ENCODE measurements around the gene RIT1. TPM values are rescaled to one million over a fixed set of nuclear protein-coding genes. Genes with fewer than 3 reads are reported as not detected.

Gene RIT1
- total and polyA plus RNA-seq, 2 of the 8 experiments (the other 6 are each of a cell fraction or from before 2014, with no cell fraction given): 25.3 to 26.8 TPM

- WGBS, 2 experiments (ENCODE audit: extremely low coverage in 1 of 2, insufficient coverage in 1 of 2, insufficient read length in 1 of 2, insufficient replicate concordance in 2 of 2, low coverage in 1 of 2, low lambda C conversion rate in 2 of 2, missing lambda C conversion rate in 1 of 2): 96% methylated on average over 2 of the region's 5 CpGs; no CpG with 5 or more reads in 1 of the 2 experiments
- Histone ChIP-seq H3K79me1 (ENCODE audit: low read depth, low read length) (no peaks in the 10 kb centered on the region), H3K4ac (replicated peaks; ENCODE audit: insufficient read length, low read depth, low read length) (no peak overlapping the region), H2BK20ac (ENCODE audit: low read length) (no peak overlapping the region), H3K23ac (ENCODE audit: insufficient read length) (no peak overlapping the region), H3K27ac (ENCODE audit: low read depth, low read length) (no peak overlapping the region), H3K79me2 (ENCODE audit: control insufficient read depth in 1 of 2, insufficient read depth in 2 of 2, low read length in 2 of 2) (no peaks in the 10 kb centered on the region), H4K20me1 (replicated peaks in 1 of 2; ENCODE audit: control insufficient read depth in 1 of 2, insufficient read depth in 2 of 2, low read length in 2 of 2) (no peaks in the 10 kb centered on the region), H2BK15ac (ENCODE audit: low read length) (no peak overlapping the region), H3K4me3 (ENCODE audit: extremely low read depth in 1 of 4, insufficient read depth in 2 of 4, low read depth in 3 of 4, low read length in 4 of 4) (no peak overlapping the region), H3K9ac (replicated peaks in 1 of 4; ENCODE audit: extremely low read depth in 1 of 4, low read depth in 3 of 4, low read length in 3 of 4) (no peak overlapping the region), H3K27me3 (replicated peaks in 1 of 4; ENCODE audit: control insufficient read depth in 3 of 4, extremely low read depth in 1 of 4, insufficient read depth in 3 of 4, low read length in 3 of 4) (no peaks in the 10 kb centered on the region), H4K91ac (replicated peaks; ENCODE audit: insufficient read length, low read length) (no peak overlapping the region), H2BK120ac (replicated peaks; ENCODE audit: low read depth, low read length) (no peak overlapping the region), H3K9me3 (ENCODE audit: insufficient read depth in 2 of 2, low read depth in 1 of 2, low read length in 1 of 2) (no peaks in the 10 kb centered on the region), H3K14ac (ENCODE audit: insufficient read length) (no peak overlapping the region), H3K4me1 (replicated peaks in 1 of 4; ENCODE audit: control insufficient read depth in 3 of 4, insufficient read depth in 4 of 4, low read length in 3 of 4) (0 out of 7 replicates have a peak, but pooled peaks cover 0 to 3% (median 0%) of the 10 kb centered on the region in 4 experiments), H3K4me2 (ENCODE audit: insufficient read depth in 1 of 2, low read depth in 2 of 2, low read length in 2 of 2) (no peak overlapping the region), H2AFZ (ENCODE audit: low read length) (no peak overlapping the region), H4K8ac (ENCODE audit: extremely low read depth, insufficient read depth, low read length) (no peak overlapping the region), H3K36me3 (ENCODE audit: control insufficient read depth in 2 of 4, insufficient read depth in 4 of 4, low read length in 3 of 4) (no peaks in the 10 kb centered on the region), H2BK5ac (ENCODE audit: low read depth, low read length) (no peak overlapping the region), H2BK12ac (ENCODE audit: low read depth, low read length) (no peak overlapping the region), H3K56ac (replicated peaks; ENCODE audit: insufficient read length, low read depth, low read length) (no peak overlapping the region), H4K5ac (ENCODE audit: insufficient read length, low read depth, low read length) (no peak overlapping the region), H3K23me2 (ENCODE audit: low read depth, low read length) (no peaks in the 10 kb centered on the region), H2AK5ac (ENCODE audit: low read depth, low read length) (no peak overlapping the region), H3K18ac (ENCODE audit: extremely low read depth, low read length) (no peak overlapping the region)
- no peak for DNase-seq (ENCODE audit: low read depth in 1 of 2, low spot score in 2 of 2)
- ChIA-PET POLR2A (ENCODE audit: partially characterized antibody) (interaction anchor here (1.9 kb wide), 1 partner anchor 29 kb away, joined by 6 read pairs; the partner anchor contains the start of gene SYT11), CTCF (ENCODE audit: partially characterized antibody) (no interaction called here)
- no peak for FAIRE-seq
- TF ChIP-seq KDM1A (IDR thresholded peaks at IDR 0.05; ENCODE audit: borderline replicate concordance, low read length): no peak
- no peak for TF ChIP-seq HDAC2 (IDR thresholded peaks at IDR 0.05; ENCODE audit: borderline replicate concordance in 1 of 2, low read depth in 2 of 2, low read length in 2 of 2)
- no peak for TF ChIP-seq ASH2L (IDR thresholded peaks at IDR 0.05; ENCODE audit: low read length)
- TF ChIP-seq, protein P1, sequence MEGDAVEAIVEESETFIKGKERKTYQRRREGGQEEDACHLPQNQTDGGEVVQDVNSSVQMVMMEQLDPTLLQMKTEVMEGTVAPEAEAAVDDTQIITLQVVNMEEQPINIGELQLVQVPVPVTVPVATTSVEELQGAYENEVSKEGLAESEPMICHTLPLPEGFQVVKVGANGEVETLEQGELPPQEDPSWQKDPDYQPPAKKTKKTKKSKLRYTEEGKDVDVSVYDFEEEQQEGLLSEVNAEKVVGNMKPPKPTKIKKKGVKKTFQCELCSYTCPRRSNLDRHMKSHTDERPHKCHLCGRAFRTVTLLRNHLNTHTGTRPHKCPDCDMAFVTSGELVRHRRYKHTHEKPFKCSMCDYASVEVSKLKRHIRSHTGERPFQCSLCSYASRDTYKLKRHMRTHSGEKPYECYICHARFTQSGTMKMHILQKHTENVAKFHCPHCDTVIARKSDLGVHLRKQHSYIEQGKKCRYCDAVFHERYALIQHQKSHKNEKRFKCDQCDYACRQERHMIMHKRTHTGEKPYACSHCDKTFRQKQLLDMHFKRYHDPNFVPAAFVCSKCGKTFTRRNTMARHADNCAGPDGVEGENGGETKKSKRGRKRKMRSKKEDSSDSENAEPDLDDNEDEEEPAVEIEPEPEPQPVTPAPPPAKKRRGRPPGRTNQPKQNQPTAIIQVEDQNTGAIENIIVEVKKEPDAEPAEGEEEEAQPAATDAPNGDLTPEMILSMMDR (IDR thresholded peaks at IDR 0.05; ENCODE audit: control extremely low read depth in 1 of 3, insufficient read depth in 1 of 3, low read depth in 1 of 3, low read length in 3 of 3): no peak
- TF ChIP-seq POLR2AphosphoS5 (IDR thresholded peaks at IDR 0.05; ENCODE audit: low read depth, low read length): no peak
- TF ChIP-seq EP300 (IDR thresholded peaks at IDR 0.05; ENCODE audit: borderline replicate concordance in 1 of 2, low read depth in 2 of 2, low read length in 2 of 2): no peak
- no peak for TF ChIP-seq FOSL1 (IDR thresholded peaks at IDR 0.05; ENCODE audit: insufficient read depth, low read depth, low read length)
- TF ChIP-seq USF2 (IDR thresholded peaks at IDR 0.05; ENCODE audit: low read length): no peak
- no peak for TF ChIP-seq SIRT6 (IDR thresholded peaks at IDR 0.05; ENCODE audit: low read length)
- no peak for TF ChIP-seq CREB1 (IDR thresholded peaks at IDR 0.05)
Measured at GRCh38 chr1:155888481-155888880, 22.7 kb downstream of the RIT1 start.
